Activated CD8-positive, alpha-beta memory T cell treated with anti-CD3 and anti-CD28 coated beads for 4 hours (primary cell): ENCODE results near the gene LRFN4.

ENCODE experiments used
- DNase-seq, 2 donors: peaks; one replicate each; pipeline ENCODE4 v3.0.0-alpha.2; 2020; ENCODE audit warnings: low read depth in 2 of 2

The LRFN4 gene

DNA sequence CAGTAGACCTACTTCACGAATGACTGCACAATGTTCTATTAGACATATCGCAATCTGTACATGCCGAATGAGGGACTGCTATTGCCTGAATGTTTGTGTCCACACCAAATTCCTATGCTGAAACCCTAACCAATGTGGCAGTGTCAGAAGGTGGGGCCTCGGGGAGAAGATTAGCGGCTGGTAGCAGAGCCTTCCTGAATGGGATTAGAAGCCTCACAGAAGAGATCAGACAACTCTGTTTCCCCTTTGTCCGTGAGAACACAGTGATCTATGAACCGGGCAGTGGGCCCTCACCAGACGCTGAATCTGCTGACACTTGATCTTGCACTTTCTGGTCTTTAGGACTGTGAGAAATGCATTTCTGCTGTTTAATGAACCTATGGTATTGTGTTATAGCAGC lies 33.1 kb downstream of the LRFN4 start:
- no peak for DNase-seq

DNA sequence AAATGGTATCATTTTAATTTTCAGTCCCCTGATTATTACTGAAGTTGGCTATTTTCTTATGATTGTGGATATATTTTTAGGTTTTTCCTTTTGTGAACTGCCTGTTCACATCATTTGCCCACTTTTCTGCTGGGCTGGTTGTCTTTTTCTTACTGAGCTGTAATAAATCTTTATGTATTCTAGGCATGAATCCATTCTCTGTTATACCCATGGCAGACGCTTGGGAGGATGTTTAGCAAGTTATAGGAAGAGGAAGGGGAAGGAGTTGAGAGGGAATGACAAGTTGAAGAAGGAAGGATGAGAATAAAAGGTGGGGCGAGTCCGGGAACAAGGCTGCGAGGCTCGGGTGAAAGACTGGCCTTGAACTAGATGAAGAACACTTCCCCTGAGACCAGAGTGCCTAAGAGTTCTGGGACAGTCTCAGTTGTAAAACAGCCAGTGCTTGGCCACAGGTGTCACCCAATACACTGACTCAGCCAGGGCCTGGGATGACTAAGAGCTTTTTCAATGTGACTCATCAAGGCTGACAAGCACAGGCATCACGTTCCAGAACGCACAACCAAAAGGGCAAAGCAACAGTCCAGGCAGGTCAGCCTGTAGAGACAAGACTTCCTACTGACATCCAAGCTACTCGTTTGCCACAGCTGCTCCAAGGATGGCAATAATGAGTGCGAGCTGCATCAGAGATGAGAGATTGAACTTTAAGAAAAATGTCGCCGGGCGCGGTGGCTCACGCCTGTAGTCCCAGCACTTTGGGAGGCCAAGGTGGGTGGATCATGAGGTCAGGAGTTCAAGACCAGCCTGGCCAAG lies 35.2 kb downstream of the LRFN4 start:
- DNase-seq = peak; percentile 5 to 15

DNA sequence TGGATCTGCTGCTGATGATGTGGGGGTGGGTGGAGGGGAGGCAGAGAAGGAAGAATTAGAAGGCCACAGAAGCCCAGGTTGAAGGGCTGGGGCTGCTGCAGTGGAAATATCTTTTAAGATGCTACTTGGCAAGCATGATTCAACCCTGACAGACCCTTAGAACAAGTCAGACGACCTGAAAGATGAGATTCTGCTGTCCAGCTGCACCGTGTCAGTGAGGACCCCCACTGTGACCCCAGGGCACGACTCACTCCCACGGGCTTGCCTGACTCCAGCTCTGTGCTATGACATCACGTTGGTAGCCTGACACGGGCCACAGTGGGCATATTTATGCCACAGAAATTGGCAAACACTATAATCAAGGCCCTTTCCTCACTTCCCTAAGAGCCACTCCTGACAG lies 36.0 kb downstream of the LRFN4 start:
- no peak for DNase-seq

DNA sequence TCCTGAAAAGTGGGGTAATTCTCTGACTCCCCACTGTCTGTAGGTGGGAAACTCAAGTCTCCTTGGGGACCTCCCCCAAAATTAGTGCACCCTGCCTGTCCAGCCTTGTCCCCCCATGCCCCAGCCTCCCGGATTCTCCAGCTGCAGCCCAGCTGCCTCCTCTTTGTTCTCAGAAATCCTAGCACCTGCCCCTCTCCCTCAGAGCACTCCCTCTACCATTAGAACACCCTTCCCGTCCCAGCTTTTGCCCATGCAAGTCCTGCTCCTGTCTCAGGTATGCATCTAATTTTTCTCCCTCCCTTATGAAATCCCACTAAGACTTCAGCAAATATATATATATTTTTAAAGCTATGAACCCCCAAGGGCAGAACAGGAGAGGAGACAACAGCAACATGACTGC lies 37.3 kb downstream of the LRFN4 start:
- no peak for DNase-seq

DNA sequence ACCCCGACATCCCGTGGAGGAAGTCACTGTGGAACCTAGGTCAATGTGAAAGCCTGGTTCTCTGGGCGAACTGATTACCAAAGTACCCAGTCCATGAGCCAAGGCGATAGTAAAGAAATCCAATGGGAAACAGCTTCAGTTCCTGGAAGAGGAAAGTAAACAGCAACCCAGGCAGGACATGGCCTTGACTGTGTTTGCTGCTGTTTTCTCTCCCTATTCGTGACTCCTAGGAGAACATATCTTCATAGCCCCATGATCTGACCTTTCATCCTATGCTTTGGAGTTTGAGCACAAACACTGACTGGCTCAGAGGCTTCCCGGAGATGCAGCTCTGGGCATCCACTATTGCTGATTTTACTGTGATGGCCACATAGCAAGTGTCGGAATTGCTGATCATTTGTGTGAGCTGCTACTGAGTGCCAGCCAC lies 45.1 kb downstream of the LRFN4 start:
- no peak for DNase-seq

DNA sequence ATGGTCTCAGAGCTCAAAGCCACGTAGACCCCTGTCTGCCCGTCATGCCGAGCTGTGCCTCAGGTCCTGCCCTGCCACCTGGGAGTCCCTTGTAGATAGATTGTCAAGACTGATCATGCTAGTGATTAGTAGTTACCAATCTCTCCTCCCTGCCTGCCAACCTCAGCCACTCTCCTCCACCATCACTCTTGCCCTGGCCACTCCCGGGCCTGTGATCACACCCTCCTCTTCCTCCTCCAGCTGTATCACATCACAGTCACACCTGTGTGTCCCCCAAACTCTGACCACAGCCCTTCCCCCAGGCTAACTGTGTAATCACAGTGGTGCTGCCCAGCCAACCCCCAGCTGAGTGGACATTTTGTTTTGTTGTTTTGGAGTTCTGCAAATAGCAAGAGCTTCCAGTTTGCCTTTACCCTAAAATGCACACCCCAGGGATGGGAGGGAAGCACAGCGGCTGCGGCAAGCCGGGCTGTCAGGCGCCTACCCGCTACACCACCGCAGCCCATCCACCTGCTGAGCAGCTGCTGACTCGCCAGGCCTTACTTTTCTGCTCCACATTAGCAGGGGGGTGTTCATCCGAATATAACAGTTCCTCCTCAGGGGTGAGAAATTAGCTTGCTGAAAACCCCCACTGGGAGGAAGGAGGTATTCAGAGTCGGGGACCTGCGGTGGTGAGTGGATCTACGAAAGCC lies 45.8 kb downstream of the LRFN4 start:
- no peak for DNase-seq

DNA sequence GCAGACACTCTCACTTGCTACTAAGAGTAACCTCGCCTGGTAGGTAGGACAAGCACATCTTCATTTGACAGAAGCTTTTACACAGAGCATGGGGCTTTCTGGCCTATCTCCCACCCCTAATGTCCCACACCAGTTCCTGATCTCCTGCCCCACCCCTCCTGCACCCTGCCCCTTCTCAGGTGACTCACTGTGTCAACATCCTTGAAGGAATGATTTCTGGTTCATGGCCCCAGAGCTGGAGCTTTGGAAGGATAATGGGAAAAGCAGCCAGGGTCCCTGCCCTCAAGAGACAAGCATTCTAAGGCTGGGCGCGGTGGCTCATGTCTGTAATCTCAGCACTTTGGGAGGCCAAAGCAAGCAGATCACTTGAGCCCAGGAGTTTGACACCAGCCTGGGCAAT lies 47.2 kb downstream of the LRFN4 start:
- no peak for DNase-seq

DNA sequence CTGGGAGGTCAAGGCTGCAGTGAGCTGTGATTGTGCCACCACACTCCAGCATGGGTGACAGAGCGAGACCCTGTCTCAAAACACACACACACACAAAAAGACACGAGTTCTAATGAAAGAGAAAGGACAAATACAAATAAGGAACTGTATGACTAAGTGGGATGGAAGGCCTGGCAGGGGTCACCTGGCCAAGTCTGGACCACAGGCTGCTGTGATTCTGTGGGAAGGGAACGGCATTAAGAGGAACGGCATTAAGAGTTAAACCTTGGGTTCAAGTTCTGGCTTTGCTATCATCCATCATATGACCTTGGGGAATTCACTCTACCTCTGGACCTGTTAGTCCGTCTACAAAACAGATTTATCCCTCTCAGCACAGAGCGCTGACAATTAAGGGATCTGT lies 47.7 kb downstream of the LRFN4 start:
- no peak for DNase-seq

DNA sequence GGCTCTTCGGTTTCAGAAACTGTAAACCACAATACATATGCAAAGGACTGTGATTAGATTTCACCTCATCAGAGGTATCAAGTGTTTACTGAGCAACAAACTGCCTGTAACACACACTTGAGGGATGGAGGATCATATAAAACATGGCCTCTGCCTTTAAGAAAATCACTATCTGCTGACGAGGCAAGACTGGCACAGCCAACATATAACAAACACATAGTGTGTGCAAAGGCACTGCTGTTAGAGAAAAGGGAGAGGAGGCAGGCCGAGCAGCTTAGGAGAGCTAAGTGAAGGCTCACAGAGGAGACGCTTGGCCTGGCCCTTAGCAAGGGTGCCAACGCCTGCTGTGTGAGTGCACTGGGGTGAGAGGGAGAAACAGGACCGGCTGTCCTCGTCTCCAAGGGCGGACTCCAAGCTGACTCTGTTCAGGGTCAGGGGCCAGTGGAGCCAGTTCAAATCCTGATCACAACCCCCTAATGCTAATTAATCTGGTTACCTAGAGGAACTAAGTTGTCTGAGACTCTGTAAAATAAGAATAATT lies 48.2 kb downstream of the LRFN4 start:
- DNase-seq = no peak

DNA sequence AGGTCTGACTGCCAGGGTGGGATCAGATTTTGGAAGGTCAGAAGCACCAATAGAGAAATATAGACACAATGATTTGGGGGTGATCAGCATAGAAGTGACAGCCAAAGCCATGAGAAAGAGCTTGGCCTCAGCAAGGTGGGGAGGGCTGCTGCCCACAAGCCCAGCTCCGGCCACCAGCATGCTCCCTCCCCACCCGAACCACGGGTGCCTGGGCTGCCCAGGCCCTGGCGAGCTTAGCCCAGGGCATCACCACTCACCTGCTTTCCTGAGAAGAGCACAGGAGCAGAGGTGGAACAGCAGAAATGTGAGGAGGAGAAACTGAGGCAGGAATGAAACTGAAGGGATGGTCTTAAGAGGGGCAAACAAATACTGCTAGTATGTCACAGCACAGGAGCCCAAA lies 48.8 kb downstream of the LRFN4 start:
- no peak for DNase-seq

DNA sequence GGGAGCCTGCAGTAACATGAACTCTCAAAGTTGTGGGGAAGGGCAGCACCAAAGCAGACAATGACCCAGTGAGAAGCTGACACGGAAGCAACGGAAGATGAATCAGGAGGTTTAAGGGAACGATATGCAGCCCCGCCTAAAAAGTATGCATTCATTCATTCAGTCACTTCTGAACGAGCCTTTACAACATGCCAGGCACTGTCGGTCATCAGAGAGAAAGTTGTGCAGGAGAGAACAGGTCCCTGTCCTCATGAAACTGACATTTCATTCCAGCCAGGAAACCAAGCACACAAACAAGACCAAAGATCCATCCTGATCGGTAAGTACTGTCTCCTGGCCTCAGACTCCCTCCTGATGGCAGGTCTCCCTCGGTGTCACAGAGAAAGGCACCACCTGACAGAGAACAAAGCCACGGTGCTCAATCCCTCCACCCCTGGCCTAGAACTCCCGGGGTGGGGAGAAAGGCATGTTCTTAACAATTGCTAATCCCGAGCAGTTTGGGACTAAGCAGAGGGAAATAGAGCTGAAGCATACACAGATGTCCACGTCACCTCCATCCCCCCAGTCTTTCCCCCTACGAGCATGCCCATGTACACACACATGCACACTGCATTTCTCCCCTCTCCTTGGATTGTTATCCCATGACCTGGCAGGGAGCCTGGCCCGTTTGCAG lies 49.3 kb downstream of the LRFN4 start:
- no peak for DNase-seq

DNA sequence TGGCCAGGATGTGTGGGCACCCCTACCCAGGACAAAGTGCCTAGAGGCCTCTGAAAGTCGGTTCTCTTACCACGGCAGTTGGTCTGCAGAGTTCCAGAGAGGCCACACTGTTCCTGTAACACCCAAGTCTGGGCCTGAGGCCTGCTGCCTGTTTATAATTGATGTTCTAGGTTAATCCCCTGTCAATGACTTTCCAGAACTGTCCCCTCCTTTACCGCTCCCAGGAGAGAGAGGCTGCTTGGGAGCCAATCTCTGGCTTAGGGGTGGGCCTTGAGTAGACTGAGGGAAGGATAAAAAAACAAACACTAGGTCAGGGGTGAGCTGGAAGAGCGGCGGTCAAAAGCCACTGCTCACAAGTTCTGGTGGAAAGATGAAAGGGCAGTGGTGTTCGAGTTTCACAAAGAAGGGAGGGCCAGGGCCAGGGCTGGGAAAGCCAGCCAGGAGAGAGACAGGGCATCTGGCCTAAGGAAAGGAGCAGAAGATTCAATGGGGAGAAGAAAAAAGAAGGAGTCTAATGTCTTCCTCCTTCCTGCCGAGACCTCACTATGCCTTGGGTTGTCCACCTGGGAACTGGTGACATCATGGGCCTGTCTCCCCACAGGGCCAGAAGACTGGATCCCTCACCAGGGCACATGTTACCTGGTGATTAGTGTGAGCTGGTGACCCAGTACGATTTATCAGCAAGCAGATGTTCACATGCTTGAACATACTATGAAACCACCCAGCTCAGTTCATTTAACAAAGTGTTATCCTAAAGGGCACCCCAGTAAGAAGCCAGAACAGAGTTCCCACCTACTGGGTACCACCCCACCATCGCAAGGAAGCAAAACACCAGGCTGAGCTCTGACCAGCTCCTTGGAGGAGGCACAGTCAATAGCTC lies 51.1 kb downstream of the LRFN4 start:
- no peak for DNase-seq

DNA sequence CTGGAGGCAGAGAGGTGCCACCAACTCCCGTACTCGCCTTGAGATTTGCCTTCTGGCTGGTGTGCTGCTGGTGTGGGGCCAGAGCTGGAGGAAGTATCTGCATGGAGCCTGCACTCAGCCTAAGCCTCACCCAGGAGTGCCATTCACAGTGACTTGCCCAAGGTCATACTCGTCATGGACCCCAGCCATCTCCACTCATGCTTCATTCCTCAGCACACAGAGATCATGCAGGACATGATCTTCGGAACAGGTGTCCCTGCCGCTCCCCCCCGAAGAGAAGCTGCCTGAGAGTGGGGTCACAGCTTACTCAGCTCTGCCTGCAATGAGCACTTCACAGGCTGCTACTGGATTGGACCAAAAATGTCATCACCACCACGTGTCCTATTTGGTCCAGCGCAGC lies 52.3 kb downstream of the LRFN4 start:
- DNase-seq = no peak

DNA sequence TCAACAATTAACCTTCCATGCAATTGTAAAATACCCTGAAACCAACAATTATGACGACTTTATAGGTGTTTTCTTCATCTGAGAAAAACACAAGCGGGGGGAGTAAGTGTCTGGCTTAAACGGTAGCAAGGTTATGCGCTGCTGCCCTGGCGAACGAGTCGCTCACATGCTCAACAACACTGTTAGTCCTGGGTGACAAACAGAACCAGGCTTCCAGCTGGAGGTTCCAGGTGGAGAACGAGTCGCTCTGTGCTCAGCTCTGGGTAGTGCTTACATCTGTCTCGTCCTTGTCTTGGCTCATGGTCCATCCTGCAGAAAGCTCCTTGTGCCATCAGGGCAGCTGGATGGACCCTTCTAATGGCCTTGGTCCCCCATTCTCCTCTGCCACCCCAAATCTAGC lies 53.2 kb downstream of the LRFN4 start:
- no peak for DNase-seq
